HG03280 (cell line): ENCODE data around the gene SNX15.
"Not testable (repeated sequence)": the region's sequence is repeated elsewhere in the genome, so short reads cannot be mapped to it uniquely, and the experiment has no call there.

ENCODE experiments used
- ATAC-seq: cut with Tn5 transposase; IDR thresholded peaks from one replicate; pipeline ENCODE4 v1.9.1; 2021; ENCODE audit warnings: mild to moderate bottlenecking, moderate library complexity; ENCODE audit not compliant: unreplicated experiment

Gene SNX15

DNA sequence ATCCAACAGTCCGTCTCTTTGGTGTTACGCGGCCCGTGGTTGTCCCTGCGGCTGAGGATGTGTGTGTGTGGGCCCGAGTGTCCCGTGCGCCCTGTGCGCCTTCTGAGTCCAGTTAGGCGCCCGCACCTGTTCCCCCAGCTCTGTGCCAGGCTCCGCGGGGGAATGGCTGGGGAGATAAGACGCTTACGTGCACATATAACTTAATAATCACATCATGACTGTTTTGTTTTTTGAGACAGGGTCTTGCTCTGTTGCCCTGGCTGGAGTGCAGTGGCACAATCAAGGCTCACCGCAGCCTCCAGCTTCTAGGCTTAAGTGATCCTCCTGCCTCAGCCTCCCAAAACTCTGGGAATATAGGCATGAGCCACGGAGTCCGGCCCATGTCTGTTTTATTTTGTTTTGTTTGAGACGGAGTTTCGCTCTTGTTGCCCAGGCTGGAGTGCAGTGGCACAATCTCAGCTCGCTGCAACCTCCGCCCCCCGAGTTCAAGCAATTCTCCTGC lies 12.5 kb upstream of the SNX15 start:
- no peak for ATAC-seq

GRCh38 chr11:65016705-65017104 lies 10.5 kb upstream of the SNX15 start:
- ATAC-seq = no peak

DNA sequence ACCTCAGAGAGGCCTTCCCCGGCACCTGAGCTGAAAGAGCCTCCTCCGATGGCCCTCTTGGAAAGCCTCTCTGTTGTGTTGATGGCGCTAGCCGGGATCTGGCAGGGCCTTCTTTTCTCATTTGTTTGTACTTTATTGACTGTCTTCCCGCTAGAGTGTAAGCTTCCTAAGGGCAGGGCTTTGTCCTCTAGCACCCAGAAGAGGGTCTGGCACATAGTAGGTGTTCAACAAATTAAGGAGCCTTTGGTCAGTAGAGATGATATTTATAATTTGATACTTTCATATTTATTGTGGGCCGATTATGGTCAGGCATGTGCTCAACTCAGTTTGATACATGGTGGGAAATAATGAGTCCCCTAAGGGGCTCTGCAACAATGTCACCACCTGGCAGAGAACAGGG lies 9.3 kb upstream of the SNX15 start:
- no peak for ATAC-seq

- no peak for ATAC-seq
Measured at GRCh38 chr11:65019824-65020223, 7.4 kb upstream of the SNX15 start.

- ATAC-seq = no peak
Measured at GRCh38 chr11:65021003-65021402, 6.2 kb upstream of the SNX15 start.

DNA sequence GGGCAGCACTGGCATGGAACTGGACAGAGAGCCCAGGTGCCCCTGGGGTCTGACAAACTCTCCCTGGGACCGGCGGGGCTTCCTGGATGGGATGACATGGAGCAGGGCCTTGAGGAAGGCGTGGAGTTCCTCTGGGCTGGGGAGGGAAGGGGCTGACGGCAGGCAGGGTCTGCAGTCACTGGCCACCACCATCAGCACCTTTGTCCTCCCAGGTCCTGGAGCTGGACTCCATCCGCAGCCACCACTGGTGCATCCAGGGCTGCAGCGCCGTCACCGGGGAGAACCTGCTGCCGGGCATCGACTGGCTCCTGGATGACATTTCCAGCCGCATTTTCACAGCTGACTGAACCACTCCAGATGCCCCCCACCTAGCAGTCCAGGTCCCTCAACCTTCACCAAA lies 5.7 kb upstream of the SNX15 start:
- ATAC-seq = no peak

- not testable (repeated sequence) for ATAC-seq
Measured at GRCh38 chr11:65023502-65023901, 3.7 kb upstream of the SNX15 start.

DNA sequence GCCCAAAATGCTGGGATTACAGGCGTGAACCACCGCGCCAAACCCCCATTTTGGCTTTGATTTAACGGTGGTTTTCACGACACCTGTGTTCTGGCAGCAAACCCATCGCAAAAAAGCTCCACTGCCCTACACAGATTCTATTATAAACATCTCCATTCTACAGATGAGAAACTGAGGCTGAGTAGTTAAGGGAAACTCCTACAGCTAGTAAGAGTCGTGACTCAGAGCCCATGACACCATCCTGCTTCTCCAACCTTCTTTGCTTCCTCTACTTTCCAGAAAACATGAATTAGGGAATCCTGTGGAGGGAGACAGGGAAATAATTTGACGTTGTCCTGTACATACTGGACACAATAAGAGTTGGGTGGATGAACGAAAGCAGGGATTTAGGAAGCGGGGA lies 429 bp upstream of the SNX15 start:
- ATAC-seq = no peak

- ATAC-seq = no peak
Measured at GRCh38 chr11:65032216-65032615, 5.0 kb downstream of the SNX15 start.

GRCh38 chr11:65034423-65034822 lies 7.2 kb downstream of the SNX15 start:
- ATAC-seq = no peak

DNA sequence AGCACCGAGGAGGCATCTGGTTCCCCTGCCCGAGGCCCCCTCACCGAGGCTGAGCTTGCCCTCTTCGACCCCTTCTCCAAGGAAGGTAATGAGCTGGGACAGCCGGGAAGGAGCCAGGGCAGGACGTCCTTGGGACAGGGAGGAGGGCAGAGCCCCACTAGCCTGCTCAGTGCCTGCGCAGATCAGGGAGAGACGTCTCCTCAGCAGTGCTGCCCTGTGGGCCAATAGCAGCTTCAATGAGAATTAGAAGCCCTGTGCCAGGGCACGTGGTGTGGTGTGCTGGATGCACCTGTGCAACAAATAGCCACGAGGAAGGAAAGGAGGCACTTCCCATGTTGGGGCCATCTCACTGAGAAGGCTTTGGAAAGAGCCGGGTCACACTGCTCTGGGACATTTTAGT lies 8.3 kb downstream of the SNX15 start:
- no peak for ATAC-seq

DNA sequence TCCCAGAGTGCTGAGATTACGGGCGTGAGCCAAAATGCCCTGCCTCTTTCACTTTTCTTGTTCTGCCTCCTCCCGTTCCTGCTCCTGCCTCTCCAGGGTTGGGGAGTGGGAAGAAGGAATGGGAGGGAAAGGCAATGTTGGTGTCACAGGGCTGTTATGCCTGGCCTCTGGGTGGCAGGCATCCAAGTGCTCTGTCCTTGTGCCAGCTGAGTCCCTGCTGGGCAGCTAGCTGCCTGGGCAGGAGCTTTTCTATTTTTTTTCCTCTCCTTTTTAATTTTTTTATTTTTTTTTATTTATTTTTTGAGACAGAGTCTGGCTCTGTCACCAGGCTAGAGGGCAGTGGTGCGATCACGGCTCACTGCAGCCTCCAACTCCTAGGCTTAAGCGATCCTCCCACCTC lies 9.7 kb downstream of the SNX15 start:
- ATAC-seq = no peak

- no peak for ATAC-seq
Measured at GRCh38 chr11:65040520-65040846, 13.2 kb downstream of the SNX15 start.

DNA sequence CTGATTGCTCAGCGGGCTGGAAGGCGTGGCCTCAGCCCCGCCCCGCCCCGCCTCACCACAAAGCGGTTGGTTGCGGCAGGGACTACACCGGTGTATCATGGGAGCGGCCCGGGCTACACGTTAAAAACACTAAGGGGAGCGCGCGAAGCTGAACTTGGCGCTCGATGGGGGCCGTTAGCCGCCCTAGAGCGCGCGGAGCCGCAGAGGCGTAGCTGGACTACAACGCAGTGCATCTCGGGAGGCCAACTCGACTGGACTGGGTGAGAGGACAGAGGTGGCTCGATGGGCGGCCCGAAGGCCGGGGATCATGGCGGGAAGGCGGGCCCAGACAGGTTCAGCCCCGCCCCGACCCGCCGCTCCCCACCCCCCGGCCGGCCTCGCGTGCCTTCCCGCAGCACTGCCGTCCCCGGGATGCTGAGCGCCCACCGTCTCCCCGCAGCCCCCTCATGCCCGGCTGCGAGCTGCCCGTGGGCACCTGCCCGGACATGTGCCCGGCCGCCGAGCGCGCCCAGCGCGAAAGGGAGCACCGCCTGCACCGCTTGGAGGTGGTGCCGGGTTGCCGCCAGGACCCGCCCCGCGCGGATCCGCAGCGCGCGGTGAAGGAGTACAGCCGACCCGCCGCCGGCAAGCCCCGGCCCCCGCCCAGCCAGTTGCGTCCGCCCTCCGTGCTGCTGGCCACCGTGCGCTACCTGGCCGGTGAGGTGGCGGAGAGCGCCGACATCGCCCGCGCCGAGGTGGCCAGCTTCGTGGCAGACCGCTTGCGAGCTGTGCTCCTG lies 13.8 kb downstream of the SNX15 start, which contains the start of gene SAC3D1:
Gene SAC3D1, plus strand, starts transcription at position 364 of the 776 bp plus-strand sequence. Its CDS starts 83 bp downstream, at position 447.
- peak; percentile 80 for ATAC-seq

DNA sequence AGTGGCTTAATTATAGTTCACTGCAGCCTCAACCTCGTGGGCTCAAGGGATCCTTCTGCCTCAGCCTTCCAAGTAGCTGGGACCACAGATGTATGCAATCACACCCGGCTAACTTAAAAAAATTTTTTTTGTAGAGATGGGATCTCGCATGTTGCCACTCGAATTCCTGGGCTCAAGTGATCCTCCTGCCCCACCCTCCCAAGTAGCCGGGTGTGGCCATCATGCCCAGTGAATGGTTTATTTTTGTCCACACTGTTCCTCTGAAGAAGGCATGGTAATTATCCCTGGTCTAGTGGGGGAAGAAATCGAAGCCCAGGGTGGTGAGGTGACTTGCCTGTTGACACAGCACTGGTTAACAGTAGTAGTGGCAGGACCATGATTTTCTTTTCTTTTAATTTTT lies 15.7 kb downstream of the SNX15 start:
- ATAC-seq = no peak

DNA sequence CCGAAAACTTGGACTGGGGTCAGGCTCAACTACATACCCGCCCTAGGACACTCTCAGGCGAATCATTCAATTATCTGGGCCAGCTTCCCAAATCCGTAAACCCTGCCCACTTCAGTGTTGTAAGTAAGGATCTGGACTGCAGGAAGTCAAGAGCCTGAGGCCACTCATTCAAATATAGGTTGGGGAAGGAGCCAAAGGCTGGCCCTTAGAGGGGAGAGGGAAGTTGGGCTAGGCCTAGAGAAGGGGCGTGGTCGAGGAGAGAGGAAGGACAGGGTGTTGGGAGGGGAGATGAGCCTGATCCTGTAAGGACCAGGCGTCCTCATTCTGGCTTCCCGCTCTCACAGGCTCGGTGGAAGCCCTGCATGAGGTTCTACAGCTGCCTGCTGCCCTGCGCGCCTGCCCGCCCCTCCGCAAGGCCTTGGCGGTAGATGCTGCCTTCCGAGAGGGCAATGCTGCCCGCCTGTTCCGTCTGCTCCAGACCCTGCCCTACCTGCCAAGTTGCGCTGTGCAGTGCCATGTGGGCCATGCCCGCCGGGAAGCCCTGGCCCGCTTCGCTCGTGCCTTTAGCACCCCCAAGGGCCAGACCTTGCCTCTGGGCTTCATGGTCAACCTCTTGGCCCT lies 16.8 kb downstream of the SNX15 start:
- ATAC-seq = no peak

- ATAC-seq = no peak
Measured at GRCh38 chr11:65045061-65045460, 17.8 kb downstream of the SNX15 start.

GRCh38 chr11:65045728-65046127 lies 18.5 kb downstream of the SNX15 start:
- no peak for ATAC-seq

DNA sequence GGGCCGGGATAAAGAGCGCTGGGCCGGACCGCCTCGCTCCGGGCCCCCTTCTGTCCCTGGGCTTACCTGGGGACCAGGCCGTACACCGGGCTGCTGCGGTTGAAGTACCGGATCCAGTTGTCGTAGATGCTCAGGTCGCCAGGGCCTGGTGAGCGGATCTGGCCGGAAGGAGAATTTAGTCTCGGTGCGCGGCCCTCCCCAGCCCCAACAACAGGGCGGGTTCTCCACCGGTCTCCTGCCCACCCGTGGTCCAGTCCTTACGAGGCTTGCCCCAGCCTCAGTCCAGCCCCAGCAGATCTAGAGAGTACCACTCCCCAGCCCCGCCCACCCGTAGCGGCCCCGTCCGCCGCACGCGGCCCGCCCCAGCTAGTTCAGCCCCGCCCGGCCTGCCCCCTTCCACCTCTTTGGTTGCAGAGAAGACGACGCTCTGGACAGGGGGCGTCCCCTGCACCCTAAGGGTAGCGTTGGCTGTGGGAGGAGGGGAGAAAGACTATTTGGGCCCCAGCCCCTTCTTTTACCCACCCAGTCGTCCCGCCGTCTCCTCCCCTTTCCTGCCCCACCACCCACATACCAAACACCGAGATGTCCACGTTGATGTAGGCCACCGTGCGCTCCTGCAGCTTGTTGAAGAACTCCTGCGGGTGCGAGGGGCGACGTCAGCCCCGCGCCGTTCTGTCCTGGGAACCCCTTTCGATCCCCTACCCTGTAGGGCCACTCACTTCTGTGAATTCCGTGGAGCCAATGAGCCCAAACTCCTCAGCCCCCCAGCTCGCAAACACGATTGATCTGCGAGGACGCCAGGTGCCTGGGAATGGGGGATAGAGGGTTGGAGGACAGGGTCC lies 20.6 kb downstream of the SNX15 start:
- no peak for ATAC-seq

GRCh38 chr11:65051398-65051858 lies 24.2 kb downstream of the SNX15 start:
- ATAC-seq = no peak

DNA sequence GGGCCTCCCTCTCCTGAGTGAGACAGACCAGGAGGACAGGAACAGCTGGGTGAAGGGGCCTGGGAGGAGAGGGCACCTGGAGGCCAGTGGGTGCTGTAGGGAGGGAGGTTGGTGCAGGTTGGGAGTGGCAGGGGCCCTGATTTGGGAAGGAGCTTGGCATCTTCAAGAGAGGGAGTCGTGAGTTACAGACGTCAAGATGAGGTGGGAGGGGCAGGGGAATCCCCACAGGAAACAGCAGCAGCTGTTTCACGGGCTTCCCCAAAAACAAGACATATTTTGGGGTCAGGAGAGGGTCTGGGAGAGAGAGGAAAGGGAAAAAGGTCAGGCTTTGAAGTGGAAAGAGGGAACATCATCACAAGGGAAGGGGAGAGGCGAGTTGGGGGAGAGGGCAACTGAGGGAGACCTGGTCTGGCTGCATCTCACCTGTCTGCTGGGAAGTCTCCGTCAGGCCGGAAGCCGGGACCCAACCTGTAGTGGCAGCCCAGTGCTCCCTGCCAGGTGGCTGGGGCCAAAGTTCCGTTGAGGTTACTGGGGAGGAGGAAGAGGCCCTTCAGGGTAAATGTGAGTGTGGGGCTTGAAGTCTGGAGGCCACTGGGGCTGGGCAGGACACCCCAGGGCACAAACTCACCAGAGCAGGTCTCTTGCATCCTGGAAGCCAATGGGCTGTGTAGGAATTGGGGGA lies 26.7 kb downstream of the SNX15 start:
- no peak for ATAC-seq
